HCT116 (cell line): Measurements from ENCODE around the gene KRI1. TPM values are rescaled to one million over a fixed set of nuclear protein-coding genes. Genes with fewer than 3 reads are reported as not detected.
A peak's percentile ranks its signal among the peaks of the same experiment; 100 is the strongest.

Experiments used
- ATAC-seq: fragments of 200-7000 bp; cut with Tn5 transposase; 2 replicates; pipeline ENCODE4 v1.9.1; 2020; ENCODE audit warnings: mild to moderate bottlenecking, moderate library complexity
- BruUV-seq: library from RNA; stranded (reverse); fragments of 400-500 nt; replicated peaks from 2 replicates; lab custom pipeline; 2021; lab: Mats Ljungman, UMichigan
- CTCF ChIA-PET: fragments of 300-600 bp; sonication (Branson Sonifier 250); formaldehyde crosslinking; loops from one replicate; lab custom pipeline; 2021; ENCODE audit warnings: antibody characterized with exemption; lab: Charles Lee
- POLR2A ChIA-PET: fragments of 300-600, 350-600 bp; sonication (Branson Sonifier 250); formaldehyde crosslinking; loops from one replicate; lab custom pipeline; 2021; ENCODE audit warnings: antibody characterized with exemption; lab: Charles Lee
- RAD21 ChIA-PET, 2 experiments: fragments of 300-600 bp; sonication (Branson Sonifier 250); formaldehyde crosslinking; loops; one replicate each; lab custom pipeline; 2023; ENCODE audit warnings: low total read pairs in 2 of 2; ENCODE audit not compliant: uncharacterized antibody in 2 of 2, unreplicated experiment in 2 of 2, low non-redundant PET in 1 of 2; lab: Charles Lee
- DNase-seq: peaks from one replicate; pipeline ENCODE4 v3.0.0-alpha.2; 2010; ENCODE audit warnings: low read depth, low spot score
- H2AFZ ChIP-seq: fragments of 200-600 bp; shearing (Covaris generic), sonication (generic); 2 replicates; pipeline ENCODE4 v1.6.1; 2017; ENCODE audit warnings: low read depth, mixed run types, mixed read lengths, antibody characterized with exemption, low read length; ENCODE audit not compliant: poor library complexity, severe bottlenecking
- H3K27ac ChIP-seq: 2 replicates; pipeline ENCODE4 v1.5.1; 2012; ENCODE audit warnings: low read depth, low read length
- H3K27me3 ChIP-seq: fragments of 200-600 bp; sonication (generic); 2 replicates; pipeline ENCODE4 v1.6.1; 2016; ENCODE audit warnings: mixed run types, low read length, mixed read lengths; ENCODE audit not compliant: insufficient read depth
- H3K36me3 ChIP-seq, 2 experiments: fragments of 200-500 bp in 1 of 2; fragments of 200-600 bp in 1 of 2; sonication (Bioruptor generic) in 1 of 2; sonication (generic) in 1 of 2; 2 replicates each; pipeline versions ENCODE4 v1.5.1 to v1.6.1; 2014 to 2016; ENCODE audit warnings: low read length in 2 of 2, inconsistent platforms in 1 of 2, mixed read lengths in 1 of 2, mixed run types in 1 of 2; ENCODE audit not compliant: insufficient read depth in 2 of 2, control insufficient read depth in 1 of 2
- H3K4me1 ChIP-seq, 2 experiments: fragments of 200-600 bp in 1 of 2; sonication (generic) in 1 of 2; 2 replicates each; pipeline versions ENCODE4 v1.5.1 to v1.6.1; 2012 to 2017; ENCODE audit warnings: low read length in 2 of 2, inconsistent platforms in 1 of 2, mild to moderate bottlenecking in 1 of 2, mixed read lengths in 1 of 2, mixed run types in 1 of 2, moderate library complexity in 1 of 2; ENCODE audit not compliant: insufficient read depth in 2 of 2, control insufficient read depth in 1 of 2
- H3K4me2 ChIP-seq: fragments of 200-600 bp; sonication (generic); 2 replicates; pipeline ENCODE4 v1.6.1; 2017; ENCODE audit warnings: mixed run types, low read length, mixed read lengths
- H3K4me3 ChIP-seq, 2 experiments: fragments of 200-600 bp in 1 of 2; sonication (generic) in 1 of 2; replicated peaks in 1 of 2; 2 replicates each; pipeline ENCODE4 v1.5.1; 2011 to 2016; ENCODE audit warnings: low read length in 2 of 2, control low read depth in 1 of 2, low read depth in 1 of 2, mild to moderate bottlenecking in 1 of 2, mixed read lengths in 1 of 2, mixed run types in 1 of 2
- H3K79me2 ChIP-seq: fragments of 200-600 bp; sonication (generic); 2 replicates; pipeline ENCODE4 v1.6.1; 2017; ENCODE audit warnings: mild to moderate bottlenecking, mixed run types, low read length, moderate library complexity, mixed read lengths; ENCODE audit not compliant: insufficient read depth
- H3K9ac ChIP-seq: fragments of 200-600 bp; sonication (generic); 2 replicates; pipeline ENCODE4 v1.6.1; 2016; ENCODE audit warnings: low read length, mixed read lengths
- H3K9me2 ChIP-seq: fragments of 200-600 bp; sonication (generic), shearing (Covaris generic); 2 replicates; pipeline ENCODE4 v1.6.1; 2017; ENCODE audit warnings: mixed run types, mild to moderate bottlenecking, moderate library complexity; ENCODE audit not compliant: insufficient read depth
- H3K9me3 ChIP-seq, 2 experiments: fragments of 200-500 bp in 1 of 2; fragments of 200-600 bp in 1 of 2; sonication (Bioruptor generic) in 1 of 2; sonication (generic) in 1 of 2; 2 replicates each; pipeline ENCODE4 v1.6.1; 2014 to 2017; ENCODE audit warnings: low read length in 2 of 2, mixed read lengths in 2 of 2, inconsistent platforms in 1 of 2, low read depth in 1 of 2, mild to moderate bottlenecking in 1 of 2, mixed run types in 1 of 2, moderate library complexity in 1 of 2; ENCODE audit not compliant: control insufficient read depth in 1 of 2, insufficient read depth in 1 of 2
- H4K20me1 ChIP-seq: fragments of 200-600 bp; sonication (generic), shearing (Covaris generic); 2 replicates; pipeline ENCODE4 v1.6.1; 2017; ENCODE audit warnings: mixed run types, mild to moderate bottlenecking, moderate library complexity; ENCODE audit not compliant: insufficient read depth
- JUND ChIP-seq: IDR thresholded peaks from 2 replicates; pipeline ENCODE4 v1.6.1; 2012
- POLR2A ChIP-seq: IDR thresholded peaks from 2 replicates; pipeline ENCODE4 v1.7.0; 2011; ENCODE audit warnings: borderline replicate concordance; ENCODE audit not compliant: insufficient read depth, insufficient read length; ENCODE audit errors: extremely low read depth
- intact Hi-C: fragments of 100-400 bp; cut with micrococcal nuclease; formaldehyde crosslinking; loops from 2 replicates; pipeline ENCODE4 v1.10.0; 2022
- total RNA-seq: library from RNA; stranded (reverse); gene quantifications from one replicate; pipeline ENCODE4 v1.2.1, GENCODE V29; 2021; ENCODE audit not compliant: unreplicated experiment
- TF ChIP-seq, protein P1 (sequence below): IDR thresholded peaks from 2 replicates; pipeline ENCODE4 v1.6.1; 2012
- TF ChIP-seq, protein P2 (sequence below): IDR thresholded peaks from 2 replicates; pipeline ENCODE4 v1.6.1; 2012
- TF ChIP-seq, protein P3 (sequence below), 3 experiments: fragments of 200-600 bp in 1 of 3; sonication (generic) in 1 of 3; IDR thresholded peaks in 2 of 3; conservative IDR thresholded peaks in 1 of 3; 2 replicates each; pipeline ENCODE4 v1.5.1; 2012 to 2017; ENCODE audit warnings: low read depth in 2 of 3, low read length in 2 of 3, antibody characterized with exemption in 1 of 3, borderline replicate concordance in 1 of 3, control low read depth in 1 of 3, mild to moderate bottlenecking in 1 of 3, mixed read lengths in 1 of 3, mixed run types in 1 of 3, moderate library complexity in 1 of 3; ENCODE audit not compliant: insufficient read depth in 1 of 3

KRI1 gene
- total RNA-seq, 1 experiment from 2014 or later, result 44.0 TPM

DNA sequence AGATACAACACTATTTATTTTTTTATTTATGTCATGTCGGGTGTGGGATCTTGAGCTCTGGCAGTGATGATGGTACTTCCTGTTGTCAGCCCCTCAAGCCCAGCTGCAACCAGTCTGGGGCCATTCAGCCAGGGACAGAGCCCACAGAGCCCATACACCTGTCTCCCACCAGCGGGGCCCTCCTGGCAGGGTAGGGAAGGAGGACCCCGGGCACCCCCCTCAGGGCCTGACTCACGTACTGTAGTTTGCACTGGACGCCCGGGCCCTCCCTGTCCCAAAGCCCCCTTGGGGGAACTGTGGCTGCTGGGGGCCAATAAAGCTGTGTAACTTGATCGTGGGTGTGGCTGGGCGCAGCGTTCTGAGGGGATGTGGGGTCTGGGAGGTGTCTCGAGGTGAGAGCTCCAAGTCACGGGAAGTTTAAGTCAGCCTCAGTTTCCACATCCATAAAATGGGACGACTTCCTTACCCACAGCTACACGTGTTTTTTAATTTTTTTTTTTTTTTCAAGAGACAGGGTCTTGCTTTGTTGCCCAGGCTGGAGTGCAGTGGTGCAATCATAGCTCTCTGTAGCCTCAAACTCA is 12.6 kb downstream of the KRI1 start:
- no peaks in the 10 kb centered on the region for H3K27me3 ChIP-seq
- BruUV-seq, result TSS peak; percentile 72
- no peak overlapping the region for H2AFZ ChIP-seq
- no peaks in the 10 kb centered on the region for H3K9me3 ChIP-seq
- H3K9me2 ChIP-seq, result no peaks in the 10 kb centered on the region
- intact Hi-C loops, result no loop called here
- H3K4me3 ChIP-seq, result no peak overlapping the region
- H3K27ac ChIP-seq, result no peak overlapping the region; the same call in 1 of the 2 replicates
- POLR2A ChIA-PET, result interaction anchor here (0.9 to 1.7 kb wide), 2 partner anchors 10 to 13 kb away, joined by 4 to 5 read pairs; partner anchors contain the start of genes ATG4D and KRI1
- peaks cover 17 to 50% of the 10 kb centered on the region in 2 experiments; a peak in 3 of 4 replicates for H3K36me3 ChIP-seq
- H4K20me1 ChIP-seq, result no peaks in the 10 kb centered on the region
- H3K9ac ChIP-seq, result no peak overlapping the region
- H3K79me2 ChIP-seq, result no peaks in the 10 kb centered on the region; the same call in 1 of the 2 replicates
- H3K4me1 ChIP-seq, result no peaks in the 10 kb centered on the region
- RAD21 ChIA-PET, result interaction anchor here in 1 of 2 experiments (0.7 to 0.9 kb wide), 2 partner anchors 149 to 308 kb away, joined by 3 read pairs; no protein-coding TSS in a partner anchor
- DNase-seq (no peak), ATAC-seq (0 out of 2 replicates have a peak, but pooled peaks have one; percentile 2)
- CTCF ChIA-PET, result interaction anchor here (0.6 to 2.6 kb wide), 3 partner anchors 11 to 70 kb away, joined by 3 to 15 read pairs (median 8); partner anchors contain the start of genes ATG4D and KEAP1
- no peak overlapping the region for H3K4me2 ChIP-seq
- TF ChIP-seq, protein P1, sequence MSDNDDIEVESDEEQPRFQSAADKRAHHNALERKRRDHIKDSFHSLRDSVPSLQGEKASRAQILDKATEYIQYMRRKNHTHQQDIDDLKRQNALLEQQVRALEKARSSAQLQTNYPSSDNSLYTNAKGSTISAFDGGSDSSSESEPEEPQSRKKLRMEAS, result peak; percentile 27; the same call in 1 of the 2 replicates
- TF ChIP-seq, protein P2, sequence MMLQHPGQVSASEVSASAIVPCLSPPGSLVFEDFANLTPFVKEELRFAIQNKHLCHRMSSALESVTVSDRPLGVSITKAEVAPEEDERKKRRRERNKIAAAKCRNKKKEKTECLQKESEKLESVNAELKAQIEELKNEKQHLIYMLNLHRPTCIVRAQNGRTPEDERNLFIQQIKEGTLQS, result no peak
- TF ChIP-seq, protein P3, sequence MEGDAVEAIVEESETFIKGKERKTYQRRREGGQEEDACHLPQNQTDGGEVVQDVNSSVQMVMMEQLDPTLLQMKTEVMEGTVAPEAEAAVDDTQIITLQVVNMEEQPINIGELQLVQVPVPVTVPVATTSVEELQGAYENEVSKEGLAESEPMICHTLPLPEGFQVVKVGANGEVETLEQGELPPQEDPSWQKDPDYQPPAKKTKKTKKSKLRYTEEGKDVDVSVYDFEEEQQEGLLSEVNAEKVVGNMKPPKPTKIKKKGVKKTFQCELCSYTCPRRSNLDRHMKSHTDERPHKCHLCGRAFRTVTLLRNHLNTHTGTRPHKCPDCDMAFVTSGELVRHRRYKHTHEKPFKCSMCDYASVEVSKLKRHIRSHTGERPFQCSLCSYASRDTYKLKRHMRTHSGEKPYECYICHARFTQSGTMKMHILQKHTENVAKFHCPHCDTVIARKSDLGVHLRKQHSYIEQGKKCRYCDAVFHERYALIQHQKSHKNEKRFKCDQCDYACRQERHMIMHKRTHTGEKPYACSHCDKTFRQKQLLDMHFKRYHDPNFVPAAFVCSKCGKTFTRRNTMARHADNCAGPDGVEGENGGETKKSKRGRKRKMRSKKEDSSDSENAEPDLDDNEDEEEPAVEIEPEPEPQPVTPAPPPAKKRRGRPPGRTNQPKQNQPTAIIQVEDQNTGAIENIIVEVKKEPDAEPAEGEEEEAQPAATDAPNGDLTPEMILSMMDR (IDR thresholded peaks at IDR 0.05 in 2 of 3, conservative IDR thresholded peaks at IDR 0.05 in 1 of 3; ENCODE audit: borderline replicate concordance in 1 of 3, insufficient read depth in 1 of 3, low read depth in 2 of 3, low read length in 2 of 3), result no peak
- TF ChIP-seq JUND (no peak), POLR2A (no peak)
